T-helper 2 cell (primary cell): ENCODE results near the gene NUDT3.
"Not testable (repeated sequence)": the region's sequence is repeated elsewhere in the genome, so short reads cannot be mapped to it uniquely, and the experiment has no call there.

Source experiments
- DNase-seq, 5 experiments: peaks; one replicate each; pipeline versions ENCODE4 v3.0.0 to v3.0.0-alpha.2; 2012 to 2022

NUDT3 gene

GRCh38 chr6:34284563-34285447 lies 107.7 kb downstream of the NUDT3 start:
- no peak for DNase-seq

DNA sequence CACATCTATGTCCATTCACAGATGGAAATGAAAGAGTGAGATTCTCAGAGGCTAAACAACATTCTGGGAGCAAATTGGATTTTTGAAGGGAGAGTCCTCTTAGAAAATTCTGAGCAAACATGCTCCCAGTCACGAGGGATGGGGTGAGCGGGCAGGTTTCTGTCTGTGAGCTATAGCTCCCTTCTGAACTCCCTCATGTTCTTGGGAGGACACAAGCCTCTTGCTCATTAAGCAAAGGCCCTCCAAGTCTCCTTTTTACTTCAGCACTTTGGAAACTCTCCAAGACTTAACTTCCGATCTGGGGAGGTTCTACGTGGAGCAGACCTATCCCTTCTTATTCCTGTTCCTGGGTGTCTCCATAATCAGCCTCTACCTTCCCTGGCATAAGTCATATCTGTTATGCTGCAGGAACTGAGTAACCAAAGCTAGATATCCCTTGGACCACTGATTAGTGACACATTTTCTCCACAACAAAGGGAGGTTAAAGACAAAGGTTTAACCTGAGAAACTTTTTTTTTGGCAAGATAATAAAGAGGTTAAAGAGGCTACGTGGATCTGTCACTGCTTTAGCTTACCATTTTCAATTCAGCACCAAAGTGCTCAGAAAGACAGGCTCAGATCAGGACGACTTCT lies 110.7 kb downstream of the NUDT3 start:
- DNase-seq, result no peak

GRCh38 chr6:34280216-34280615 lies 112.3 kb downstream of the NUDT3 start:
- no peak for DNase-seq

GRCh38 chr6:34278833-34279232 lies 113.6 kb downstream of the NUDT3 start:
- no peak for DNase-seq

GRCh38 chr6:34277763-34278112 lies 114.7 kb downstream of the NUDT3 start:
- DNase-seq, result no peak

- DNase-seq, result no peak
These were observed 115.3 kb downstream of the NUDT3 start for GRCh38 chr6:34276881-34277762.

DNA sequence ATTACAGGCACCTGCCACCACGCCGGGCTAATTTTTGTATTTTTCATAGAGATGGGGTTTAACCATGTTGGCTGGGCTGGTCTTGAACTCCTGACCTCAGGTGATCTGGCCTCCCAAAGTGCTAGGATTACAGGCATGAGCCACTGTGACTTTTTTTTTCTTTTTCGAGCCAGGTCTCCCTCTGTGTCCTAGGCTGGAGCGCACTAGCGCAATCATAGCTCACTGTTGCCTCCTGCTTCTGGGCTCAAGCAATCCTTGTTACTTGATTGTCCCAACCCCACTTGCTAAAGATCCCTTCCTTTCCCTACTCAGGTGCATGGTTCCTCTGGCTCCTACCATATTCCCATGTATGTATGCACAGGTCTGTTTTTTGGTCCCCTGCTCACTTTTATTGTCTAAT lies 116.3 kb downstream of the NUDT3 start:
- no peak for DNase-seq

DNA sequence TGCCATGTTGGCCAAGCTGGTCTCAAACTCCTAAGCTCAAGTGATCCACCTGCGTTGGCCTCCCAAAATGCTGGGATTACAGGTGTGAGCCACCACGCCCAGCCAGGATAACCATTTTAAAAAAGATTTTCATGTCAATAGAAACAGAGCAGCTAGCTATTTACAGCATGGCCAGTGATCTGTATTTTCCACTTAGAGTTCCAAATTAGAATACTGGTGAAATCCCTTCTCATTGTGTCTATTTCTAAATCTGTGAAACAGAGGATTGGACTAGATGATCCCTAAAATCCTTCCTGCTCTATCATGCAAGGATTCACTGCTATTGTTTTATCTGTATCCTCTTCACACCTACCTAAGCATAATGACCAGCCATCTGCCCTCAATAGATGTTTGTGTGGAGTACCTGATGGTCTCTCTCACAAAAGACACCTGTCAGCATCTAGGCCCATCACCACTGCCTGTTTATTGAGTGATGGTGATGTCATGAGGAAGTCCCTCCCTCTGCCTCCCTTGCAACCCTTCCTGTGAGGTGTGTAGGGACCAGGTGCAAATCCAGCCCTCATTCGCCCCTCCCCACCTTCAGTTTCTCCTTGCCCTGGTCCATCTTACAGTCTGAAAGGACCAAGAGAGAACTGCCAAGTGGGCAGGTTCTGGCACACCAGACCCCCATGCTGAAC lies 117.2 kb downstream of the NUDT3 start:
- DNase-seq, result peak in 1 of 5 experiments; percentile 8

DNA sequence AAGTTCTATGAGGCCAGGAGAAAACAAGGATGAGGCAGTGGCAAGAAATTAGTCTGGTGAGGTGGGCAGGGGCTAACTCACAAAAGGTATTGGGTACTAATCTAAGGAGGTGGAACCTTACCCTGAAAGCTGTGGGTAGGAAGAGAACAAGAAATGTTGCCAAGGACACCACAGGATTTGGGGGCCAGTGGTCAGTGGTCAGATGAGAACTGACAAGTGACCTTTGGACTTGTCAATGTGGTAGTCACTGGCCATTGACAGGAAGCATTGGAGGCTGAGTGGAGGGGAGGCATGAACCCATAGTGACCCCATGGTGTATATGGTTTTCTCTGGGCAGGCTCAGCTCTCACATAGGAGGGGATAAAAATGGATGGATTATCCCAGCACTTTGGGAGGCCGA lies 118.3 kb downstream of the NUDT3 start:
- no peak for DNase-seq

DNA sequence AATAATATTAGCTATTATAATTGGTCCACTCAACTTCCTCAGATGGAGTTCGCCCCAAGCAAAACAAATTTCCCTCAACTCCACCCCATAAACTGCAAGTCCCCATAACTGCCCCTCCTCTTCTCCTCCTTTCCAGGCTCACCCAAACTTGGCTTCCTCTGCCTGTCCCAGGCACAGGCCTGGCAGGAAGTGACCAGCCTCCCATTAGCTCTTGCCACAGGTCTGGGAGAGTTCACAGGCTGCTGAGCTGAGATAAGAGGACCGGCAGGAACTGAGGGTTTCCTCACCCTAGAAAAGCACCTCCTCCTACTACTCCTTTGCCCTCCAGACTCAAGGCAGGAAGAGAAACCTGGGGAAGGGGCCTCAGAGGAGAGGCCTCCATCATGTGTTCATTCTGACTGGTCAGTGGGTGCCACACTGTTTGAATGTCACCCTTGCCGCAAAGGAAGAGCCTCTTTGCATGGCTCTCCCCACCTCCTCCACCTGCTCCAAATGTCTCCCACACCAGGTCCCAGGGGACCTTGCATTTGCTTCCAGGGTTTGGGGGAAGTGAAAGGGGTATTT lies 119.1 kb downstream of the NUDT3 start:
- DNase-seq, result no peak

DNA sequence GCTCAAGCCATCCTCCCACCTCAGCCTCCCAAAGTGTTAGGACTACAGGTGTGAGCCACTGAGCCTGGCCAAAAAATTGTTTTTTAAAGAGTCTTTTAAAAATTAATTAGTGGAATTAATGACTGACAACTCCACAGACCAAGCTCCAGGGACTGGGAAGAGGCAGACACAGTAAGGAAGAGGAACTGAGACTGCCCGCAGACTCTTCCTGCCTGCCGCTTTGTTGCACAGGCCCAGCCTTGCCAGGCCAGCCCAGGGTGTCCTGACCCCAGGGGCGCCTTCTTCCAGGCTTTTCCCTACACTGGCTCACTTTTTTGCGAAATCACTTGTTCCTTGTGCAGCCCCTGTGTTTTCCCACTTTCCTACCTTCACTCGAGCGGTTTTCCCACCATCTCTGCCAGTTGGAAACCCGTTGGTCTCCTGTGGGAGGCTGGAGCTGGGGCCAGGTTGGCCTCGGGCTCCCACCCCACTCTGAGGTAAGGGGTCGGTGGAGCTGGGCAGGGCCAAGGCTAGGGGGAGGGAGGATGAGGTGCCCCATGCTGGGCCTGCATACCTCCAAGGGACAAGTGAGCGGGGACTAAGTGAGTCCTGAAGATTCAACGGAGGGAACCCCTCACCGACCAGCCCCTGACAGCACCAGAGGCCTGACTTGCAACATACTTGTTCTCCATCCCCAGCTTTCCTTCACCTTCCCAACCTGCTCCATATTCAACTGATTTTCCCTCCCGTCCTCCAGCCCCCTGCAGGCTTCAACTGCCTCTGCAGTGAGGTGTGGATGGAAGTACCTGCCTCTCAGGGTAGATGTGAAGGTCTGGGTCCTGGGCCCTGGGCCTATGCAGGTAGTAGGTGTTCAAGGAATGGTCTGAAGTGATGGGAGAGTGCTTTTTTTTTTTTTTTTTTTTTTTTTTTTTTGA lies 120.2 kb downstream of the NUDT3 start:
- no peak for DNase-seq

GRCh38 chr6:34269658-34270341 lies 122.7 kb downstream of the NUDT3 start:
- DNase-seq, result peak in 1 of 5 experiments; percentile 28

DNA sequence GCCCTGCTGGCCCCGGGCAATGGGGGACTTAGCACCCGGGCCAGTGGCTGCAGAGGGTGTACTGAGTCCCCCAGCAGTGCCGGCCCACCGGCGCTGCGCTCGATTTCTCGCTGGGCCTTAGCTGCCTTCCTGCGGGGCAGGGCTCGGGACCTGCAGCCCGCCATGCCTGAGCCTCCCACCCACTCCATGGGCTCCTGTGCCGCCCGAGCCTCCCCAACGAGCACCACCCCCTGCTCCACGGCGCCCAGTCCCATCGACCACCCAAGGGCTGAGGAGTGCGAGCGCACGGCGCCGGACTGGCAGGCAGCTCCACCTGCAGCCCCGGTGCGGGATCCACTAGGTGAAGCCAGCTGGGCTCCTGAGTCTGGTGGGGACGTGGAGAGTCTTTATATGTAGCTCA lies 123.3 kb downstream of the NUDT3 start:
- not testable (repeated sequence) for DNase-seq

GRCh38 chr6:34267746-34268145 lies 124.7 kb downstream of the NUDT3 start:
- no peak for DNase-seq

- not testable (repeated sequence) for DNase-seq
These were observed 129.0 kb downstream of the NUDT3 start for GRCh38 chr6:34263484-34263883.

DNA sequence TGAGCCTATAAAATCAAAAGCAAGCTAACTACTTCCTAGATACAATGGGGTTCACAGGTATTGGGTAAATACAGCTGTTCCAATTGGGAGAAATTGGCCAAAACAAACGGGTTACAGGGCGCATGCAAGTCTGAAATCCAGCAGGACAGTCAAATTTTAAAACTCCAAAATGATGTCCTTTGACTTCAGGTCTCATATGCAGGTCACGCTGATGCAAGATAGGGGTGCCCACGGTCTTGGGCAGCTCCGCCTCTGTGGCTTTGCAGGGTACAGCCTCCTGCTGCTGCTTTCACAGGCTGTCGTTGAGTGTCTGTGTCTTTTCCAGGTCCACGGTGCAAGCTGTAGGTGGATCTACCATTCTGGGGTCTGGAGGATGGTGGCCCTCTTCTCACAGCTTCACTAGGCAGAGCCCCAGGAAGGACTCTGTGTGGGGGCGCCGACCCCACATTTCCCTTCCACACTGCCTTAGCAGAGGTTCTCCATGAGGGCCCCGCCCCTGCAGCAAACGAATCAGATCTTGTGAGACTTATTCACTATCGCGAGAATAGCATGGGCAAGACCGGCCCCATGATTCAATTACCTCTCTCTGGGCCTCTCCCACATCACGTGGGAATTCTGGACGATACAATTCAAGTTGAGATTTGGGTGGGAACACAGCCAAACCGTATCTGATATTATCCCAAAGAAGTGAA lies 131.7 kb downstream of the NUDT3 start:
- no peak for DNase-seq

DNA sequence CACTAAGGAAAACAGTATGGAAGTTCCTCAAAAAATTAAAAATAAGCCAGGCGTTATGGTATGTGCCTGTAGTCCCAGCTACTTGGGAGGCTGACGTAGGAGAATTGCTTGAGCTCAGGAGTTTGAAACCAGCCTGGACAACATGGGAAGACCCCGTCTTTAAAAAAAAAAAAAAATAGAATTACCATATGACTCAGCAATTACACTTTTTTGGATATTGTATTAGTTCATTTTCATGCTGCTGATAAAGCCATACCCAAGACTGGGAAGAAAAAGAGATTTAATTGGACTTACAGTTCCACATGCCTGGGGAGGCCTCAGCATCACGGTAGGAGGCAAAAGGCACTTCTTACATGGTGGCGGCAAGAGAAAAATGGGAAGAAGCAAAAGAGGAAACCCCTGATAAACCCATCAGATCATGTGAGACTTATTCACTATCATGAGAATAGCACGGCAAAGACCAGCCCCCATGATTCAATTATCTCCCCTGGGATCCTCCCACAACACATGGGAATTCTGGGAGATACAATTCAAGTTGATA lies 132.9 kb downstream of the NUDT3 start:
- DNase-seq, result no peak

- DNase-seq, result not testable (repeated sequence)
These were observed 140.1 kb downstream of the NUDT3 start for GRCh38 chr6:34252395-34252794.

GRCh38 chr6:34249469-34250261 lies 142.8 kb downstream of the NUDT3 start:
- DNase-seq, result no peak
